Measurements from ENCODE around the gene SLPI.

Gene SLPI

DNA sequence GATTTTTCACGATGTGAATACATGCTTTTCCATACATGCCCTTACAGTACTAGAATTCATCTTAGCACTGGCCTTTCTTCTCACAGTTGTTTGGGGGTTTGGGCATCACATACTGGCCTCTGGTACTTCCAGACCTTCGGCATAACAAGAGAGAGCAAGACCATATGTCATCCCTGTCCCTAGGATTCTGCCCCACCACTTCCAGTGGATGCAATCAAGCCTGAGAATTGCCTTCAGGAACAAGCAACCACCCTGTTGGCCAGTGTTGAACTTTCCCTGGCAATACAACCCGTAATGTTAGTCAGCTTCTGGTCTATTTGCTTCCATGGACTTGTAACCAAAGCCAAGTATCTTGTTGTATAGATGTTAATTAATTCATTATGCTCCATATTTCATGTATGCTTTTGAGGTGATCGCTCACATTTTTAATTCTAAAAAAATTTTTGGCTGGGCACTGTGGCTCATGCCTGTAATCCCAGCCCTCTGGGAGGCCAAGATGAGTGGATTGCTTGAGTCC is 15.4 kb upstream of the SLPI start:
- no peak for DNase-seq

DNA sequence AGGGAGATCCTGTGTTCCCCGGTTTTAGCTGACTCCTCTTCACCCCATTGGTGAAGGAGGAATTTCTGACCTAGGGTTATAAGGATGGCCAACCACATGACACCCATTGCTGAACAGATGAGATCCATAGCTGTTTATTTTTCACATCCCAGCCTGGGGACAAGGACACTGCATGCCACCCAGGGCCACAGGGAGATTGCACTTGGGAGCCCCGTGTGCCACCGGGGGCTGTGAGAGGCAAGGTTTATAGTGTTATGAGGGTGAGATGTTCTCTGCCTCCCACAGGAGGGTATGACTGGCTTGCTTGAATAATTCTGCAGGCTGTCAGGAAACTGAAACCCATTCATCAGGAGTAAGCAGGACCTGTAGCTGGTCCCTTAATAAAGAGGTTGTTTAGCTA is 14.7 kb upstream of the SLPI start:
- DNase-seq = no peak

DNA sequence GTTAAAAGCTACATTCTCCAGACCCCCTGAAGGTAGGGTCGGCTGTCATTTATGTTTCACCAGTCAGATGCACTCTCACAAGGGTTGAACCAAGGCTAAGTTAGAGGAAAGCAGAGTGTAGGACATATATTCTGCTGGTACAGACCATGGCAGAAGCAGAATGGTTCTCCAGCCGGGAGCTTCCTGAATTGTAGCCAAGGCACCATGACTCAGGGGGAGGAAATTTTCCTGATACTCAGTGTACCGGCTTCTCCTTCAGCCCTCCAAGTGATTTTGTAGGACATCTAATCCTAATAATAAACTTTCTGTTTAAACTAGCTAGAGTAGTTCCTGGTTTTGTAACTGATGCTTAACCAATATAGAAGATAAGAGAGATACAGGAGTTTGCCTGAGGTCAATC is 14.2 kb upstream of the SLPI start:
- no peak for DNase-seq

DNA sequence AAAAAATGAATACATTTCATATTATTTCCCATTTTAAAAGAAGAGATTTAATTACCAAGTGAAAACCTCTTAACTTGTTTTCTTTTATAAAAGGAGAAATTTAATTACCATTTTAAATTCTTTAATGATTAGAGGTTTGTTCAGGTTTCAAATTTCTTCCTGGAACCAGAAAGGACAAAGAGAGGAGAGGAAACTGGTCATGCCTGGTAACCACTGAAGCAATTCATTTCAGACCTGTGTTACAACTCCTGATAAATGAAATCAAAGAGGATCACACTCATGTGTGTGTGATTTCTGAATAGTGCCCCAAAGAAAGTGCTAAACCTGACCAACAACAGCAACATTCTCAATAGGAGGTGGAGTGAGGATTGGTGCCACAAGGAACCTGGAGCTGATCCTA is 12.6 kb upstream of the SLPI start:
- no peak for DNase-seq

DNA sequence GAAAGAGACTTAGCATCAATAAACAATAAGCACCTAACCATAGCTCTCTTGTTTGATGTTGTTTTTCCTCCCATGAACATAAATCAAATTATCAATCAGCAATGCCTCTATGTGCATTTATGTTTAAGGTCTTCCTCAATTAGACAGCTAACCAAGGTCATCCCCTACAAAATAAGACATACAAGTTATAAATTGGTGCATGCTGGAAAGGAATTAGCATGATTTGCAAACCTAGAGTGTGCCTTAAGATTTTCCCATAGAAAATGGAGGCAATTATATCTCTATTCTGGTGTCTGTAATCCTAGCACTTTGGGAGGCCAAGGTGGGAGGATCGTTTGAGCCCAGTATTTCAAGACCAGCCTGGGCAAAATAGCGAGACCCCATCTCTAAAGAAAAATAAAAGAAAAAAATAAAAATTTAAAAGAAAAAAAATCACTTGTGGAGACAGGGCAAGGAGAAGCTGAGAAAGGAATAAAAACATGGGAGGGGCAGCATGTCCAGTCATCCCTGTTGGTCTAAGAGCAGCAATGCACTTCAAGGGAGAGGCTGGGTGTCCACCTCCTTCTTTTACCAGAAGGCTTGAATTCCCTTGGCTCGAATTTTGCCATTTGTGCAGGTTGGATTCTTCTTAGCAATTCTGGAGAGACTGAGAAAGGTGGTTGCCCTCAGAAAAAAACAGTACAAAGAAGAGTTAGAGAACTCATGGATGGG is 9.3 kb upstream of the SLPI start:
- DNase-seq = no peak

DNA sequence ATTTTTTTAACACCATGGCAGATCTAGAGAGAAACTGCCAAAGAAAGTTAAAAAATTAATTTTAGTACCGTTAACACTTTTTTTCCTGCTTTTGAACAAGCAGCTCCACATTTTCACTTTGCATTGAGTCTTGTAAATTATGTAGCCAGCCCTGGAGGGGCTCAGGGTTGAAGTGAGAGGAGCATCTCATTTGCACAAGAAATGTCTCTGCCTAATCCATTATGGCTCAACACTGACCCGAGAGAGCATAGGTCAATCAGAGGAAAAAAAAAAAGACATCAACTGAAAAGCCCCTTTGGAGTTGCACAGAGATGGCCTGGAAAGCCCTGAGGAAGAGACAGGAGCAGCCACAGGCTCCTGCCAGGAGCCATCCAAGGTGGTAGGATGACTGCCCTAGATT is 4.3 kb upstream of the SLPI start:
- DNase-seq = no peak

DNA sequence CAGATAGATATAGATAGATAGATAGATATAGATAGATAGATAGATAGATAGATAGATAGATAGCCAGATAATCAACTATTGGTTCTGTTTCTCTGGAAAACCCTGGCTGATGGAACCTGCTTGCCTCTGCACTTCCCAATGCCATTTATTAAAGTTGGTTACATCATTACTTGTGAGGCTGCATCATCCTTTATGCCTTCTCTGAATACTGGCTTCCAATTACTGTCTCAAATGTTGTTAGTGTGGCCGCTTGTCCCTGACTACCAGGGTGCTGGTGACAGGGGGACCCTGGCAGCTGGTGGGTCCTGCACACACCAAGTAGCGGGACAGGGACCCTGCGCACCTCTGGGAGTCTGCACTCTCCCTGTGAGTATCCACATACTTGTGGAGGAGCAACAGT is 3.9 kb upstream of the SLPI start:
- DNase-seq = no peak

DNA sequence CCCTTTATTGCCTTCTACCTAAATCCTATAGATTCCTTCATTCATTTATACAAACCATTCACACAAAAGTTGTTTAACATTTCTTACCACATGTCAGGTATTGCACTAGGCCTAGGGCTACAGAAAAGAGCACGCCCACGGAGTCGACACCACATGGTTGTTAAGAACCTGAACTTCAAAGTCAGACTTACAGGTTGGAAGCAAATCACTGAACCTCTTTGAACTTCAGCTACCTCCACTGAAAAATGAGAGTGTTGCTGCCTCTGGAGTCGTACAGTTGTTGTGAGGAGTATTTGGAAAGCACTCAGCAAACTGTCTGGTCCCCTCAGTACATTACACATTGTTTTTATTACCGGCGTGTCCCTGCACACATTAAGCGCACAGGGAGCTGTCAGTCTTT is 3.3 kb upstream of the SLPI start:
- no peak for DNase-seq

DNA sequence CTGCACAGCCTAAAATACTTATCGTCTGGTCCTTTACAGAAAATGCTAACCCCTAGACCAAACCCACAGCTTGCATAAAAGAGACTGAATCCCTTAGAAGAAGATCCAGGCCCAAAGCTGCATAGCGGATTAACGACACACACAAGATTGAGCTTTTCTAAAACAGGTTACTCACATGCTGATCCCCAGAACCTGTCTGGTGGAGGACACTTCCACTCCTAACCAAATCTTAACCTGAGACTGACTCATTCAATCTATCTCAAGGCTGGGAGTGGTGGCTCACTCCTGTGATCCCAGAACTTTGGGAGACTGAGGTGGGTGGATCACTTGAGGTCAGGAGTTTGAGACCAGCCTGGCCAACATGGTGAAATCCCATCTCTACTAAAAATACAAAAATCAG is 2.8 kb upstream of the SLPI start:
- DNase-seq = no peak

DNA sequence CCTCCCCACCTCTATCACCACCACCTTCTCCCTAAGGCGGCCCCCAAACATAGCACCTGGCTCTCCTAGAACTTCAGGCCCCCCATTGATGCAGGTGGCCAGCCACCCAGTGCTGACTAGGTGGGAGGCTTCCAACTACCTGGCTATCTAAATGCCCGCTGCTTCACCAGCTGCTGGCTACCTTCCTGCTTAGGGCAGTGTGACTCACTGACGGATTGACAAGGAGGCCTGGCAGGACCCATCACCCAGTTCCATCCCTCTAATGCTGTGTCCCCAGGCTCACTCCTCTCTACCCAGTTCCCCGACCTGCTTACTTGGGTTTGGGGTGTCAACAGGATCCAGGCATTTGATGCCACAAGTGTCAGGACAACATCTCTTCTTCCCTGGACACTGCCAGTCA is 1.1 kb downstream of the SLPI start:
- DNase-seq = no peak

DNA sequence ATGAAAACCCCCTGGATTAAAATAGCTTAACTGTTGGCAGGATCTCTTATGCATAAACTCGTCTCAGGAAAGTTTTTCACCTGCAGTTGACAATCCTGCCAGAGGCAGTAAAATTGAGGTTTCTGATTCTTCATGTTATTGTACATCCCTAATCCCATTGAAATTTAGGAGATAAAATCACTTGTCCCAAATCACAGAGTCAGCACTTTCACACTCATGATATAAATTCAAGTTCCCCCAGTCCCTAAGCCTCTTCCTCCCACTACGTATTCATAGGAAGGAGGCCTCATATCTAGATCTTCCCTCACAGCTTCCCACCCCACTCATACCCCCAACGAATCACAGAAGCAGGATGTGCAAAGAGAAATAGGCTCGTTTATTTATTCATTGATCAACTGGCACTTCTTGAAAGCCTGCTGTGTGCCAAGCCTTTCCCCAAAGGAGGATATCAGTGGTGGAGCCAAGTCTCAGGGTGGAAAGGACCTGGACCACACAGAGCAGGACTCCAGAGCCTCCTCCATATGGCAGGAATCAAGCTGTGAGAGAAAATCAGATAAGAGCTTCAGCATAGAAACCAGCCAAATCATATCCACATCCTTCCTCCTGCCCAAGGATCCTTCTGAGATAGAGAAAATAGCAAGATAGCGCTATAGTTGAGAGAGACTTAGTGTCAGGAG is 2.3 kb downstream of the SLPI start:
- no peak for DNase-seq

DNA sequence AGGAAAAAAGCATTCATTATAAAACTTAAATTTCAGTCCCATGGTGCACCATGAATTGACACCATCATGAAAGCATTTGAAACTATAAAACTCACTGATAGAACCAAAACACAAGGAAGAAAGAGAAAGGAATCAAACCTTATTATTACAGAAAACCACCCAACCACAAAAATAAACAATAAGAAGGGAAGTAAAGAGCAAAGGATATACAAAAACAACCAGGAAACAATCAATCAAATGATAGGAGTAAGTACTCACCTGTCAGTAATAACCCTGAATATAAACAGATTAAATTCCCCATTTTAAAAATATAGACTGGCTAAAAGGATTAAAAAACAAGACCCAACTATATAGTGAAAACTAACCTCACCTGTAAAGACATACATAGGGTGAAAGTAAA is 5.8 kb downstream of the SLPI start:
- DNase-seq = no peak

DNA sequence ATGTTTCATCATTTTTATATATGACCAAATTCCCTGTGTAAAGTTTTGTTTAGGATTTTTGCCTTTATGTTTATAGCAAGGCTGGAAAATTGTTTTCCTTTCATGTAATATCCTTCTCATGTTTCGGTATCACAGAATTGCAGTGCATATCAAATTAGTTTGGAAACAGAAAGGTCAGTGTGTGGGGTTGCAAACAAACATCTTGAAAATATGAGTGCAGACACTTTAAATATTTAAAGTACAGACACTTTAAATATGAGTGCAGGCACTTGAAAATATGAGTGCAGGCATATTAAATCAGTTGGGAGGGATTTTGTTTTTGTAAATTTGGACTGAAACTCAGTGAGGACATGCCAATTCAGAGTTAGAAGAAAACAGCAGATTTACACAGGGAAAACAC is 6.5 kb downstream of the SLPI start:
- DNase-seq = no peak

DNA sequence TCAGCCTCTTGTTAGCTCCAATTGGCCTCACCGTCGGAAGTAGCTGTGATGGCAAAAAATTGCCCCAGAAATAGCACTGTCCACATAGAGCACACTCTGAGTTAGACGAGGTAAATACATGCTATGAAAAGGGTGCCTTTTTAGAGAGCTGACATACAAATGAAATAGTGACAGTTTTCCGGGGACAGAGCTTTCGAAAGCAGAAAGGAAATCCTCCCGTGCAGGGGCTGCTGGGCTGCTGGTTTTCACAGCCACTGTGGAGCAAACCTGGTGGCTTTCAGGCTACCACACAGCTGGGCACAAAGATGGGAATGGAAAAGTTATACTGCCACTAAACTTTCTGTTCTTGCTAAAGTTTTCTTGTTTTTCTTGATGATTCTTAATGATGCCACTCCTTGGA is 8.3 kb downstream of the SLPI start:
- DNase-seq = no peak

DNA sequence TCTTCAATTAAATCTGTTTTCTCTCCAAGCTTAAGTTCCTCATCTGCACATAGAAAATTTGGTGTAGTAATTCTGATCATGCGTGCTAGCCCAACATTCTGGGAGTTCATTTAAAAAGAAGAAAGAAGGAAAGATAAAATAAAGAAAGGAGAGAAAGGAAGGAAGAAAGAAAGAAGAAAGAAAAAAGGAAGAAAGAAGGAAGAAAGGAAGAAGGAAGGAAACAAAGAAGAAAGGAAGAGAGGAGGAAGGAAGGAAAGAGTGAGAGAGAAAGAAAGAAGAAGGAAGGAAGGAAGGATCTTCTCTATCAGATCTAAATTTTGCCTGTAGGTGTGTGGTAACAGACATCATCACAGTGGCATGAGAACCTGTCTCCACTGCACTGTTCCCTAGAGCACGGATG is 16.2 kb downstream of the SLPI start:
- no peak for DNase-seq

DNA sequence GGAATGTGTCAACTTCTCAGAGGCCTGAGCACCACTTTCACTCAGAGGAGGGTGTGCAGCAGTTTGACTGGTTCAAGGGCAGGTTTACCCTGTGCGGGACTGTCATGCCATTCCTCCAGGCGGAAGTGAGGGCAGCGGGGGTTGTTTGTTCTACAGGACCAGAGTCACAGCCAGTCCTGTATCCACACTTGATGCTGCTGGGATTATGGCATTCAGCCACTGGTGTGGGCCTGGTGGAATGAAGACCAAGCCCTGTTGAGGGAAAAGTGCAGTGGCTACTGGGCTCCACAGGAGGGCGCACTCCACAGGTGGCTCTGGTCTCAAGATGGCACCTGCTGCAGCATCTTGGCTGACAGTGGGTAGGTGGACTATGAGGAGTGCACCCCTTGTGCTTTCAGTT is 18.4 kb downstream of the SLPI start:
- no peak for DNase-seq

DNA sequence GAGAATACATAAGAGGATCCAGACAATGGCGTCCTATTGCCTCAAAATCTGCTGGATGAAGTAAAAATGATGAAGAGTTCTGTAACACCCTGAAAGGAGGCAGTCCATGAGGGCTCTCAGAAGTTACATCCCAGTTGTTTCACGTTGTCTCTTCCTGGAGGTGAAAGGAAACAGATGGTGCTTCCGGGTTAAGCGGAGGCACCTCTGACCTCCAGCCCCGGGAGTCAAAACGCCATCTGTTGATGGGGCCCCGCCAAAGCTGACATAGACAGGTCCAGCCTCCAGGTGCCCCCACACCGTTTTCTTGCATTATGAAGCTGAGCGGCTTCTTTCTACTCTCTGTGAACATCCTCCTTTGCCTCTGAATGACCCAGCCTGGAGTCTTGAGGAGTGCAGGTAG is 23.7 kb downstream of the SLPI start:
- DNase-seq = no peak

DNA sequence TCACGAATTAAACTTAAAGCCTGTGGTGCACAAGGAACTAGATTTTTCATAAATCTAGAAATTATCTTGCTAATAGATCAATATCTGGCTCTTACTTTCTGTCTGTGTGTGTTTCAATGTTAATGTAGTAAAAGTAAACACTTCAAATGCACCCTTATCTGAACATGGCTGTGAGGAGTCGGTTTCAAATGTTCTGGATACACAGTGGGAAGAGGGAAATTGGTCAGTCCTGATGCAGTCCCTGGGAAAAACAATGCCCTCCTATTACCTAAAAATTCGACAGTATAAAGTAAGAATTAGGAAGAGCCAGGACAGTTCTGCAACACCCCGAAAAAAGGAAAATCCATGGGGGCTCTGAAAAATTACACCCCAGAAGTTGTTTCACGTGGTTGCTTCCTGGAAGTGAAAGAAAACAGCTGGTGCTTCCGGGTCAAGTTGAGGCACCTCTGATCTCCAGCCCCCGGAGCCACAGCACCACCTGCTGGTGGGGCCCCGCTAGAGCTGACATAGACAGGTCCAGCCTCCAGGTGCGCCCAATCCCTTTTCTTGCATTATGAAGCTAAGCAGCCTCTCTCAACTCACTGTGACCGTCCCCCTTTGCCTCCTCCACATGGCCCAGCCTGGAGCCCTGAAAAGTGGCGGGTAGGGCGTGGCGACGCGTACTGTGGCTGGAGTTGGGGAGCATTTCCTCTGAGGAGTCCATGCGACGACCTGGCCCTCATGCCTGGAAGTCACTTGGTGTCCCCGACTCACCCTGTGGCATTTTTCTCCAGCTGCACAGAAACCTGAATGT is 24.9 kb downstream of the SLPI start:
- peak; percentile 5 for DNase-seq

DNA sequence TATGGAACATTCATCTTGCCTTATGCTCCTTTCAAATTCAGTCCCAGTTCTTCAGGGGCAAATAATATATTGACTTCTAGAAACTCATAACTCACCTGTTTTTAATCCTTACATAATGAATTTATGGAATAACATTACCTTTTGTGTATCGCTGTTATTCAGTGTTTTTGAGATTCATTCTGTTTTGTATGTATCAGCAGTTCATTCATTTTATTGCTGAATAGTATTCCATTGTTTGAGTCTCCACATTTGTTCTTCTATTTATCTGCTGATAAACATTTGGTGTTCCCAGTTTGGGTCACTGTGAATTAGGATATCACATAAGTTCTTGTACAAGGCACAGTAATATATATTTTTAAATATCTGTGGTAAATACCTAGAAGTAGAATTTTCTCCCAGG is 28.1 kb downstream of the SLPI start:
- no peak for DNase-seq

DNA sequence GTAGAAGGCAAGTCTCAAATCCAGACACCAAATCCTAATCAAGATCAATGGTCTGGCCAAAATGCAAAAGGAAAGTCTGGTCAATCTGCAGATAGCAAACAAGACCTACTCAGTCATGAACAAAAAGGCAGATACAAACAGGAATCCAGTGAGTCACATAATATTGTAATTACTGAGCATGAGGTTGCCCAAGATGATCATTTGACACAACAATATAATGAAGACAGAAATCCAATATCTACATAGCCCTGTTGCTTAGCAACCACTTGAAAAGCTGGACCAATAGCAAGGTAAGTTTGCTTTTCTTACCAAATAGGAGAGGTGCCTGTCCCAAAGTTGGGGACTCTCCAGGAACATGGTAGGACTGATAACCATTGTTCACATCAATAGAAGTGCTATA is 31.2 kb downstream of the SLPI start:
- DNase-seq = no peak

DNA sequence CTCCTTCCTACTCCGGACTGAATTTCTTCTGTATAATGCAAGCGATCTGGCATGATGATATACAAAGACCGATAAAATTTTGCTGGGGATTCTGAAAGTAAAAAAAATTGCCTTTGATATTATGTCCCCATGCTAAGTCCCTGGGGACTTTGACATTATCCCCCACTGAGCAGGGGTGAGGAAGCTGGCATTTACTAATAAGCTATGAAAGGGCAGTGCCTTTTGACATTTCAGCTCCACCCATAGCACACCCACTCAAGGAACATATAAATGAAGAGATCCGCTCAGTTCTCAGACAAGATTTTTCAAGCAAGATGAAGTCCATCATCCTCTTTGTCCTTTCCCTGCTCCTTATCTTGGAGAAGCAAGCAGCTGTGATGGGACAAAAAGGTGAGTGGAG is 33.3 kb downstream of the SLPI start, which contains the start of gene SEMG2:
Gene SEMG2, plus strand, starts transcription at position 298 of the 400 bp plus-strand sequence. Its CDS starts 17 bp downstream, at position 315.
- no peak for DNase-seq

DNA sequence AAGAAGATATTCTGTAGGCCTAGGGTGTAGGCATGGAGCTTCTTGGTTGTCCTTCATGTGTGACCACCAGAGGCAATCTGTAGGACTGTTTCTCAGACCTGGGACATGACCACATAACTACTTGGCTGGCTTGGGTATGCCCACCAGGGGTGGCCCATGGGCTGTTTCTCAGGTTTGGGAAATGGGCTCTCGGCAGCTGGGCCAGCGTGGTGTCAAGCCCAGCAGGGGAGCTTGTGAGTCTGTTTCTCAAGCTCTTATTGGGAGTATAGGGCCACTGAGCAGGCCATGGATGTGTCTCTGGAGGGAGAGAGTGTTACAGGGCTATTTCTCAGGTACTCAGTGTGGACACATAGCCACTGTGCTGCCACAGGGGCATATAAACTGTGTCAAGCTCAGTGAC is 35.7 kb downstream of the SLPI start:
- DNase-seq = no peak

DNA sequence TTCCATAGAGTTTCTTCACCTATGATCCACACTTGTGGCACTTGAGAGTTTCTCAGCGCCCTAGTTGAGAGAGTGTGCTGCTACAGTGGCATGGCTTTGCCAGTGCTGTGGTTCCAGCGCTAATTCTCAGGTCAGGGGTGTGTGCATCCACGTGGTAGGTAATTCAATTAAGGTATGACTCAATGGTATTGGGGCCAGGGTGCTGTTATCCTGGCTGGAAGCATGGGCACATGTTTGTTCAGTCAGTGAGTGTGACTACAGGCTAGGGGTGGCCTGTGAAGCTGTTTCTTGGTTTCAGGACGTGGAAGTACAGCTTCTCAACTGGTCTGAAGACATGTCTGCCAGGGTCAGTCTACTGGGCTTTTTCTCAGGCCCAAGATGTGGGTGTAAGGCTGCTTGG is 36.2 kb downstream of the SLPI start:
- no peak for DNase-seq

DNA sequence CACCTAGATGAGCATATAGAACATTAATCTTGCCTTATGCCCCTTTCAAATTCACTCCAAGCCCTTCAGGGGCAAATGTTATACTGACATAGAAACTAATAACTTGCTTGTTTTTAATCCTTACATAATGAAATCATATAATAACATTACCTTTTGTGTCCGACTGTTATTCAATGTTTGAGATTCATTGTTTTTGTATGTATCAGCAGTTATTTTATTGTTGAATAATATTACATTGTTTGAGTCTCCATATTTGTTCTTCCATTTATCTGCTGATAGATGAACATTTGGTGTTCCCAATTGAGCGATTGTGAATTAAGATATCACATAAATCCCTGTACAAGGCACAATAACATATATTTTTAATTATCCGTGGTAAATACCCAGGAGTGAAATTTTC is 41.5 kb downstream of the SLPI start:
- no peak for DNase-seq

Data from CD4-positive, alpha-beta T cell treated with Interleukin-12 subunit alpha and Interleukin-12 subunit beta, for 1 hour (primary cell).